Bronchial epithelial cell (primary cell): Measurements from ENCODE around the gene ARHGAP4. TPM values are rescaled to one million over a fixed set of nuclear protein-coding genes. Genes with fewer than 3 reads are reported as not detected.

ENCODE experiments used
- DNase-seq: peaks from one replicate; pipeline ENCODE4 v3.0.0-alpha.2; 2010; ENCODE audit warnings: low read depth
- FAIRE-seq: peaks from 2 replicates; lab custom pipeline; 2011; peaks lifted over from hg19 to GRCh38; lab: Jason Lieb, UNC
- H3K27me3 ChIP-seq: 2 replicates; pipeline ENCODE4 v1.5.1; 2011; ENCODE audit warnings: low read length; ENCODE audit not compliant: control insufficient read depth, insufficient read depth
- H3K36me3 ChIP-seq: 2 replicates; pipeline ENCODE4 v1.5.1; 2011; ENCODE audit warnings: low read length; ENCODE audit not compliant: control insufficient read depth, insufficient read depth
- H3K4me3 ChIP-seq: 2 replicates; pipeline ENCODE4 v1.5.1; 2011; ENCODE audit warnings: mild to moderate bottlenecking, low read depth, low read length, control low read depth
- CTCF ChIP-seq: IDR thresholded peaks from 2 replicates; pipeline ENCODE4 v1.5.1; 2011; ENCODE audit warnings: mild to moderate bottlenecking, moderate library complexity, low read length, control low read depth, inconsistent platforms; ENCODE audit not compliant: insufficient read depth, severe bottlenecking
- total RNA-seq: library from RNA; depleted of rRNA; stranded (reverse); fragments of >200 nt; gene quantifications from 2 replicates; pipeline ENCODE4 v1.2.1, GENCODE V29; 2014

Gene ARHGAP4
- total RNA-seq, 1 donor from 2014 or later: 0.79 TPM

GRCh38 chrX:153867671-153868070, 58.4 kb downstream of the ARHGAP4 start:
- no peak overlapping the region for H3K4me3 ChIP-seq
- no peaks in the 10 kb centered on the region for H3K27me3 ChIP-seq
- FAIRE-seq (no peak), DNase-seq (no peak)
- no peaks in the 10 kb centered on the region for H3K36me3 ChIP-seq
- TF ChIP-seq CTCF: no peak

GRCh38 chrX:153867139-153867538, 58.9 kb downstream of the ARHGAP4 start:
- H3K4me3 ChIP-seq: no peak overlapping the region
- no peak for DNase-seq
- TF ChIP-seq CTCF: no peak
- no peak for FAIRE-seq
- no peaks in the 10 kb centered on the region for H3K27me3 ChIP-seq
- no peaks in the 10 kb centered on the region for H3K36me3 ChIP-seq

- H3K27me3 ChIP-seq: no peaks in the 10 kb centered on the region
- no peak for TF ChIP-seq CTCF
- FAIRE-seq: no peak
- no peak overlapping the region for H3K4me3 ChIP-seq
- no peaks in the 10 kb centered on the region for H3K36me3 ChIP-seq
- no peak for DNase-seq
Measured at GRCh38 chrX:153866302-153867019, 59.6 kb downstream of the ARHGAP4 start.

GRCh38 chrX:153865685-153866084, 60.4 kb downstream of the ARHGAP4 start:
- DNase-seq (no peak), FAIRE-seq (no peak)
- Histone ChIP-seq H3K36me3 (no peaks in the 10 kb centered on the region), H3K4me3 (no peak overlapping the region), H3K27me3 (no peaks in the 10 kb centered on the region)
- TF ChIP-seq CTCF: no peak

- FAIRE-seq: no peak
- no peak for DNase-seq
- H3K4me3 ChIP-seq: no peak overlapping the region
Measured at GRCh38 chrX:153865321-153865580, 60.8 kb downstream of the ARHGAP4 start.

More at GRCh38 chrX:153865321-153865580, 60.8 kb downstream of the ARHGAP4 start:
- no peak for TF ChIP-seq CTCF
- Histone ChIP-seq H3K27me3 (no peaks in the 10 kb centered on the region), H3K36me3 (no peaks in the 10 kb centered on the region)
